ENCODE data around the gene GNB3. TPM values are rescaled to one million over a fixed set of nuclear protein-coding genes. Genes with fewer than 3 reads are reported as not detected.

GNB3 gene
- total RNA-seq, 2 experiments from 2014 or later = 5.0 to 23.7 TPM

- Histone ChIP-seq H3K4me2 (ENCODE audit: low read length) (no peak overlapping the region), H2AFZ (ENCODE audit: low read length) (no peak overlapping the region), H3K4me3 (ENCODE audit: low read depth, low read length, poor library complexity, severe bottlenecking) (no peak overlapping the region), H3K9me3 (ENCODE audit: low read length) (no peaks in the 10 kb centered on the region), H3K9me2 (ENCODE audit: insufficient read depth, low read length) (no peaks in the 10 kb centered on the region), H3K36me3 (ENCODE audit: insufficient read depth, low read length) (no peaks in the 10 kb centered on the region), H3K79me2 (ENCODE audit: insufficient read depth, low read depth, low read length) (no peaks in the 10 kb centered on the region), H3K27ac (ENCODE audit: low read depth, low read length, poor library complexity, severe bottlenecking) (no peak overlapping the region), H3K4me1 (ENCODE audit: insufficient read depth, low read length, poor library complexity, severe bottlenecking) (peaks cover 6% of the 10 kb centered on the region), H4K20me1 (ENCODE audit: insufficient read depth, low read length) (no peaks in the 10 kb centered on the region)
- no TSS peak for BruUV-seq (replicated peaks)
- no peak for DNase-seq (ENCODE audit: low spot score)
- intact Hi-C loops (cut with micrococcal nuclease; ENCODE audit: unreplicated experiment) = no loop called here
- TF ChIP-seq EZH2phosphoT487 (IDR thresholded peaks at IDR 0.05; ENCODE audit: borderline replicate concordance, low read depth, low read length) (no peak), CTCF (conservative IDR thresholded peaks at IDR 0.05; ENCODE audit: low read length) (no peak)
- CTCF ChIA-PET (ENCODE audit: unreplicated experiment) = no interaction called here
- POLR2A ChIA-PET = no interaction called here
Measured at GRCh38 chr12:6818645-6819044, 22.1 kb upstream of the GNB3 start.

- no peaks in the 10 kb centered on the region for H4K20me1 ChIP-seq (ENCODE audit: insufficient read depth, low read length)
Measured at GRCh38 chr12:6819106-6820030, 21.4 kb upstream of the GNB3 start.

More at GRCh38 chr12:6819106-6820030, 21.4 kb upstream of the GNB3 start:
- Histone ChIP-seq H2AFZ (ENCODE audit: low read length) (no peak overlapping the region), H3K36me3 (ENCODE audit: insufficient read depth, low read length) (no peaks in the 10 kb centered on the region), H3K4me1 (ENCODE audit: insufficient read depth, low read length, poor library complexity, severe bottlenecking) (peaks cover 6% of the 10 kb centered on the region), H3K4me3 (ENCODE audit: low read depth, low read length, poor library complexity, severe bottlenecking) (no peak overlapping the region), H3K4me2 (ENCODE audit: low read length) (no peak overlapping the region), H3K79me2 (ENCODE audit: insufficient read depth, low read depth, low read length) (no peaks in the 10 kb centered on the region), H3K27ac (ENCODE audit: low read depth, low read length, poor library complexity, severe bottlenecking) (no peak overlapping the region), H3K9me2 (ENCODE audit: insufficient read depth, low read length) (no peaks in the 10 kb centered on the region), H3K9me3 (ENCODE audit: low read length) (no peaks in the 10 kb centered on the region)
- TF ChIP-seq CTCF (conservative IDR thresholded peaks at IDR 0.05; ENCODE audit: low read length) = no peak
- no peak for TF ChIP-seq EZH2phosphoT487 (IDR thresholded peaks at IDR 0.05; ENCODE audit: borderline replicate concordance, low read depth, low read length)
- DNase-seq (ENCODE audit: low spot score) = no peak
- ChIA-PET CTCF (ENCODE audit: unreplicated experiment) (no interaction called here), POLR2A (interaction anchor here (0.6 kb wide), 1 partner anchor 22 kb away, joined by 3 read pairs; the partner anchor contains the start of gene GNB3)
- intact Hi-C loops (cut with micrococcal nuclease; ENCODE audit: unreplicated experiment) = no loop called here
- no TSS peak for BruUV-seq (replicated peaks)
